Measurements from ENCODE around the gene RYR2.
A peak's percentile ranks its signal among the peaks of the same experiment; 100 is the strongest.
"Not testable (repeated sequence)": the region's sequence is repeated elsewhere in the genome, so short reads cannot be mapped to it uniquely, and the experiment has no call there.

The RYR2 gene

DNA sequence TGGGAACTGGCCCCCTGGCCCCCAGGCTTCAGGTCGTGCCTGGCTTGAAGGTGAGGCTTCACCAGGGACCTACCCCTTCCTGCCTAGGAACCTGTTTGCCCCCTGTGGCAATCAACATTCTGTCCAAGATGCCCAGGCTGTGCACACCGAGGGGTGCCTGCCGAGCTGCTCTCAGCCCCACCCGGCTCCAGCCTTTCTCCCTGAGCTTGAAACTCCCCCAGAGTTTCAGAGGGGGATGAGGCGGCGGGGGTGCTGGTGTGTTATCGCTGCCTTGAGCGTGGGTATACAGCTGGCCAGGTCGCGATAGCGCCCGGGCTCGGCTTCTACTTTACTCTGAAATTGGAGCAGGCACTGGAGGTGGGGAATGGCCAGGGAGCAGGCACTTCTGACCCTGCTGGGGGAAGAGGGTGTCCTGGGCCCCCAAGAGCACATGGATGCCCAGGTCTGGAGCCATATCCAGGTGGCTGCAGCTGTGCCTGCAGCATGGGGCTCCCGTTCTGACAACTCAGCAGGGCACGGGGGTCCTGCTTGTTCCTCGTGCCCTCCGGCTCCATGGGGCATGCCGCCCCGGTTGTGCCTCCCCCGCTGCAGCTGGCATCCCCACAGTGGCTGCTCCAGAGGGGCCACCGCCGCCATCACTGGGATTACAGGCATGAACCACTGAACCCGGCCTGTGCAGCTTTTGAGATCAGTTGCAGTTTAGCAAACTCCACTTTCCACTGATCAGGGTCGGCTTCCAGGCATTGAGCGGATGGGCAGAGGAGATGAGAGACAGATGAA lies 29.8 kb downstream of the RYR2 start:
- FAIRE-seq, result no peak
- no peak for DNase-seq (ENCODE audit: insufficient read length, low spot score)

DNA sequence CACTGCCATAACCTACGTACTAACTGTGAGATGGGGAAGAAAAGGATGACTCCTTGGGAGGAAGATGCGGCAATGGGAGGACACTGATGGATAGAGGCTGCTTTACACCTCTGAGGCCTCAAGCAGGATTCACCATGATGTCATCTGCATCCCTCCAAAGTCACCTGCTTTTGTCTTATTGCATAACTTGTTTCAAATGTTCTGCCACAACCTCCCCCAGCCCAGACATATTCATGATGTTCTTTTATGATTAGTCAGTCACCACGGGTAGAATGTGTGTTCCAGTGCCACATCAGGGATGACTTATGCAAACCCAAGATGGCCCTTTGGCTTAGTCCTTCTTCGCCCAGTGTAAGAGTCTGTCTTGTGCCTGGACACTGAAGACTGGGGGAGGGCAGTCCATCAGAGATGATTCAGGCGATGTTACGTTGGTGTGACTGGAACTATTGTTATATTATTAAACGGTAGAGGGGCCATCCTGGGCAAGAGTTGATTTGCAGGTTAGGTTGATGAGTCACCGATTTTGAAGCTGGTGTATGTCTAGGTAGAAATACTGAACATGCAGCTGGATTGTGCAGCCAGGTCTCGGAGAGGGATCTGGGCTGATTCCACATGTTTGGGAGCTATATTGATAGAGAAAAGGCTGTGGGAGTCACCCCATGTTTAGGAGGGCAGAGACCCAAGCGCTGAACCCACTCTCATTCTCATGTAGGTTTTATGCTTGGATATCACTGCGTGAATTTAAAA lies 32.6 kb downstream of the RYR2 start:
- FAIRE-seq (no peak), DNase-seq (ENCODE audit: insufficient read length, low spot score) (no peak)

DNA sequence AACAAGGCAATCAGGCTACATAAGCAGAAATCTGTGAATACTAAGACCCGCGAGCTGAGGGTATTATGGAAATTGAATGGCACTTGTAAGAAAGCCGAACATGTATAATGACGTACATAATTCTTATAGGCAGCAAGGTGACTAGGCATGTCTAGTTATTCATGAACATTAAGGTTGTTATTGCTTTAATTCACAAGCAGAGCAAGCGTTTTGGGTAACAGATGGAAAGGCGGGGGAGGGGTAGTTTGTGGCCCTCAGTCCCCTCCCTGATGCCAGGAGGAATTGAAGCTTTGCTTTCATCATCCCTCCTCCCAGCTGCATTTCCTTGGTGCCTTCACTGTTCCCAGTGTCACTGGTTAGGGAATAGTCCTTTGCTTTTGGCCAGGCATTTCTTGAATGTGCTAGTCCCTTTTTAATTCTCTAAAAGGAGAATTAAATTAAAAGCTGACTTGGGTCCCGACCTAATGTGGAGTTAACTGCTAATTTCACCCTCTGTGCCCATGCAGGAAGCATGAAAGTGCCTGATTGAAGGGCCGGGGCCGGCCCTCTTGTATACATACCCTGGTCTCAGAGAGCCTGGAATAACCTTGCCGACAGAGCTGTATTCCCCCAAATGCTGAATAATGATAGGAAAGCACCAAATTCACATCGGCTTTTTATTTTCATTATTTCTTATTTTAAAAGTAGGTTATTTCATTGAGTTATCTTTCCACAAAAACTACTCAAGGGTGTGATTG lies 42.5 kb downstream of the RYR2 start:
- DNase-seq (ENCODE audit: insufficient read length, low spot score) (no peak), FAIRE-seq (no peak)

DNA sequence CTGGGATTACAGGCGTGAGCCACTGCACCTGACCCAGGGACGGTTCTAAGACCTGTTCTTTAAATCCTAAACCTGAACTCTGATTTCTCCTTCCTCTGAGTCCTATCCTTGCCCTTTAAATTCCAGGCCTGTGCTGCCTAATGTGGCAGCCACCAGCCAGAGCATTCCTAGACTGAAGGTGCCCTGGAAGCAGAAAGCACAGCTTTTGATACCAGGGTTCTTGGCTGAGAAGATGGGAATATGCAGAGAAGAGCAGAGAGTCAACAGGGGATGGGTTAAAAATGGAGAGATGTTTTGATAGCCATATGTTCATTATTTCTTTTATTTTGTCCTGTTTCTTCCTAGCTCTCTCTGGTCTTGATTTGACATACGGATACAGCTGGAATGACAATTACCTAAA lies 49.7 kb downstream of the RYR2 start:
- no peak for DNase-seq (ENCODE audit: insufficient read length, low spot score)
- FAIRE-seq, result no peak

DNA sequence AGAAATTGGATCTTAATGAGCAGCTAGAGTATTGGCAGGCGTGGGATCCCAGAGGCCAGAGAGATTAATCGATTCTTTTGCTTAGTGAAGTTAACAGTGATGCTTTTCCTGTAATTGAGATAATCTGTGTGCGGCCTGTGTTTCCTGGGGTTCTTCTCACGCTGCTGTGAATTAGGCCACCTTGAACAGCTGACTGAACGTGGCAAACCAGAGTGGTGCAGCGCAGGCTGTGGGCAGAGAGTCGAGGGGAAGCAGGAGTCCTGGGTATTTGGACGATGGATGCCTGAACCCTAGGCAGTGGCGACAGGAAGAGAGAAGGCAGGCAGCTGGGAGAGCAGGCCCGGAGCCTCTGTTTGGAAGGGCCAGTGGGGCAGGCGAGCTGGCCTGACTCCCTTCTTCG lies 51.7 kb downstream of the RYR2 start:
- FAIRE-seq (no peak), DNase-seq (ENCODE audit: insufficient read length, low spot score) (no peak)

DNA sequence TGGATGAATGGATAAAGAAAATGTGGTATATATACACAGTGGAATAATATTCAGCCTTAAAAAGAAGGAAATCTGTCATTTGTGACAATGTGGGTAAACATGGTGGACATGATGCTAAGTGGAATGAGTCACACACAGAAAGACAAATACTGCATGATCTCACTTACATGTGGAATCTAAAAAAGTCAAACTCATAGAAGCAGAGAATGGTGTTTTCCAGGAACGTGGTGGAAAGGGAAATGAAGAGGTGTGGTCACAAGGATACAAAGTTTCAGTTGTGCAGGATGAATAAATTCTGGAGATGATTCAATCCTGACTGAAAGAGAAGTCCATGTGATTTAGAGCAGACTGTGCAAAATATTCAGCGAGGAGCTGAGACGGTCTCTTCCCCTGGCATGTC lies 56.6 kb downstream of the RYR2 start:
- DNase-seq (ENCODE audit: insufficient read length, low spot score) (no peak), FAIRE-seq (no peak)

DNA sequence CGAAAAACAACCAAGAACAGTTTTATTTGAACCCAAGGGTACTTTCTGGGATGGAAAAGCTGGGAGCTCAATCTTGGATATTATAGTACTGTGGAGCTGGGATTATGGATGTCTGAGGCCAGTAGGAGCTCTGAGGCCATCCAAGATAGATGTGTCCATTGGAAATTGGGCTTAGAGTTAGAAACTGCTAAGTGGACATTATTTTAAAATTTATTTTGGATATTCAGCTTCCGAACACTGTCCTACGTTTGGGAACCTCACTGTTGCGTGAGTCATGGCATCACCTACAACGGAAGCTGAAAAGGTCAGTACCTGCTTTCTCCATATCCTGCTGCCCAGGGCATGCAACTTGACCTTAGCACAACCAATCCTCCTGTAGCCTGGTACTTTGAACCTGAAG lies 61.0 kb downstream of the RYR2 start:
- no peak for DNase-seq (ENCODE audit: insufficient read length, low spot score)
- FAIRE-seq, result no peak

DNA sequence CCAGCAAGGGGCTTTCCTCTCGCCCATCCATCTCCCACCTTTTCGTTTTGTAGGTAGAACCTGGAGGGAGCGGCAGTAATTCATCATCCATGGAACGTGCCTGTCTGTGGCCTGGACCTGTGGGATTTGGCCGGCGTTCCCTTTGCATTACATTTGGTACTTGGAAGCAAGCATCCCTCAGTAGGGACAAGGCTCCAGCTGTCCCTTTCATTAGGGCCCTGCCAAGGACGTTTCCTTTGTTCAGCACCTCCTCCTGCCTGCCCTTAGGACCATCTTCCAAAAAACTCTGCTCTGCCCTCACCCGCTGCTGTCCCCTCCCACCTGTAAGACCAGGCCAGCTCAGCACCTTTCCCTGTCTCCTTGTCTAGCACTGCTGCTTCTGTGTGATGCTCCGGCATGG lies 62.1 kb downstream of the RYR2 start:
- DNase-seq (ENCODE audit: insufficient read length, low spot score) (no peak), FAIRE-seq (no peak)

DNA sequence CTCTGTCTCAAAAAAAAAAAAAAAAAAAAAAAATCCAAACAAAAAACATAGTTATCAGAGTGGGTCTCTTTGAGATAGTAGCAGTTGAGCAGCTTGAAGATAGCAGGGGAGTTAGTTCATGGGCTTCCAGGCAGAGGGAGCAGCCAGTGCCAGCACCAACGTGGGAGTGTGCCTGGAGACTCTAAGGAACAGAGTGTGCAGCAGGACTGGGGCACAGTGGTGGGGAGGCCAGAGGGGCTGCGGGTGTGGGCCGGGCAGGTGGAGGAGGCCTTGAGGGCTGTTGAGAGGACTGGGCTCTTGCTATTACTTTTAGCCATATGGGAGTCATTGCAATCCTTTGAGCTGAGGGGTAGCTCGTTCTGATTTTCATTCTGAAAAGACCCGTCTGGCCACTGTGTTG lies 63.8 kb downstream of the RYR2 start:
- no peak for DNase-seq (ENCODE audit: insufficient read length, low spot score)
- FAIRE-seq, result no peak

DNA sequence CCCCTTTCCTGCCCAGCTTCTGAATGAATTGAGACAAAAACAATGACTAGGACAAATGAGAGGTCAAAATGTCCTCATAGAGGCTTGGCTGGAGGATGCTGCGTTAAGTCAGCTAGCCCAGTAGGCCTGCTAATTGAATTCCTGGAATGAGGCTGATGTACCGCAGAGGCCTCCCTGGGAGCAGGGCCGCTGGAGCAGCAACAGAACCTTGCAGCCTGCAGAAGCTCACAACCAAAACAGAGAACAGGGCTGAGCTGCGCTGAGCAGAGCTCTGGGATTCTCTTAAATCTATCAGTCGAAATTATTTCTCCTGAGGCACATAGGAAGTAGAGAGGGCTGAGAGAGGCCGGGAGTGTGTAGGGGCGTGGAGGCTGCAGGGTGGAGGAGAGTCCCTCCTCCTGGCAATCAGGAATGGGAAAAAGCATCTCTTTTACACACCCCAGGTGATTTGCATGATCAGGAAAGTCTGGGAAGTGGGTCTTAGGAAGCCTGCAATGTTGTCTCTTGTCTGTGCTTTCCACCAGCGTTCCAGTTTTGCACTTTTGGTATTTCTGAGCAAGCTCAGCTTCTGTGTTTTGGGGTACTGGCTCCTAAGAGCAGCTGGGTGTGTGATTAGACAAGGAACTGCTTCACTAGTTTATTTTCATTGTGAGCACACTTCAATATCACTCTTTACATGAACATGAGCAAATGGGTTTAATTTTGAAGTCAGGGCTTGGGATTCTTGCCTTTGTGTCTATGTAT lies 66.5 kb downstream of the RYR2 start:
- DNase-seq (ENCODE audit: insufficient read length, low spot score) (no peak), FAIRE-seq (no peak)

DNA sequence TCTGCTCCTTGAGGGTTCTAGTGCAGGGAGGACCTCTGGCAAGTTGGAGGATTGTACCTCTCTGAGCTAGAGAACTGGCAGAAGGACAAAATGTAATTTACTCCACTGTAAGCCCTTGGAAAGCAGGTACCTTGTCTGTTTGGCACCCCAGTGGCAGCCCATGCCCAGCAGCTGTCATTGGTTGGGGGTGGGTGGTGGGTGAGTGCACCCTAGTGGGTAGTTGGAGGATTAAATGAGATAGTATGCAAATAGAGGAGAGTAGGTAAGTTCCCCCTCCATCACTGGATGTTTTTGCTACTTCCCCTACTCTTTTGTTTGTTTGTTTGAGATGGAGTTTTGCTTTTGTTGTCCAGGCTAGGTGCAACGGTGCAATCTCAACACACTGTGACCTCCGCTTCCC lies 69.8 kb downstream of the RYR2 start:
- DNase-seq (ENCODE audit: insufficient read length, low spot score) (no peak), FAIRE-seq (no peak)

DNA sequence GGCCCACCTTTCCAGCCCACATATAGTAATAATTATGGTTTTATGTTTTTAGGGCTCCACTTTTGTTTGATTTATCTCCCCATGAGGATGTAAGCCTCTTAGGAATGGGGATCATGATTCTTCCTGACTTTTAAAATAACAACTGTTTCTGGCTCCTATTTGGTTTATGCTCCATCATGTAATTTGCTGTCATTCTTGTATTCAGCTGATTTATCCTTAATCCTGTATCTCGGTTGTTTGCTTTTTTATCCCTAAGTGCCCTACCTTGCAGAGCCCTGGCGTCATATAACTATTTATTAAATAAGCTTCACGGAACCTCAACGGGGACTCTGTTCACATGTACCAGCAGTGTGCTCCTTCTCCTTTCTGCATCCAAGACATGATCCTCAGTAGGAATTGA lies 70.7 kb downstream of the RYR2 start:
- no peak for DNase-seq (ENCODE audit: insufficient read length, low spot score)
- FAIRE-seq, result no peak

DNA sequence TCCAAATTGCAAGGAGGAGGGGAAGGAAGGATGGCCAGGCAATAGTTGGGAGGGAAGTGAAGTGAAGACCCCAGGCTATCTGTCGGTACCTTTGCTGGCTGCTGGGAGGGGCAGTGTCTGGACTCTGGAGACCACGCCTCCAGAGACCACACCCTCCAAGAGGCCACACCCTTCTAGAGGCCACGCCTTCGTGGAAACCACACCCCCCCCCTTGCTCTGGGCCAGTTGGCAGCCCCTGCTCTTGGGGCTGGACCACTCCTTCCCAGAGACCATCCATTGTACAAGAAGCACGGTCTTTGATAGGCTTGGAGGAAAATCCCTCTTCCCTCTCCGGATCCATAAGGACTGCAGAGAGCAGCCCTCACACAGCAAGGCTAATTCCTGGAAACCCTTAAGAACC lies 73.1 kb downstream of the RYR2 start:
- no peak for FAIRE-seq
- DNase-seq (ENCODE audit: insufficient read length, low spot score), result no peak

DNA sequence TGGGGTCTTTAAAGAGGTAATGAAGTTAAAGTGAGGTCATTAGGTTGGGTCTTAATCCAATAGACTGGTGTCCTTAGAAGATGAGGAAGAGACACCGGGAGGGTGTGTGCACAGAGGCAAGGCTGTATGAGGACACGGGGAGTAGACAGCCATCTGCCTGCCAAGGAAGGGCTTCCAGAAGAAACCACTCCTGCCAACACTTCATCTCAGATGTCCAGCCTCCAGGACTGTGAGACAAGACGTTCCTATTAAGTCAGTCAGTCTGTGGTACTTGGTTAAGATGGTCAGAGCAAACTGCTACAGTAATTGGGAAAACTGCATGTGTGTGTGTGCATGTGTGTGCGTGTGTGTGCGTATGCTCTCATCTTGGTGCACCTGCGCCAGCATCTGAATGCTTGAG lies 77.1 kb downstream of the RYR2 start:
- FAIRE-seq (no peak), DNase-seq (ENCODE audit: insufficient read length, low spot score) (no peak)

DNA sequence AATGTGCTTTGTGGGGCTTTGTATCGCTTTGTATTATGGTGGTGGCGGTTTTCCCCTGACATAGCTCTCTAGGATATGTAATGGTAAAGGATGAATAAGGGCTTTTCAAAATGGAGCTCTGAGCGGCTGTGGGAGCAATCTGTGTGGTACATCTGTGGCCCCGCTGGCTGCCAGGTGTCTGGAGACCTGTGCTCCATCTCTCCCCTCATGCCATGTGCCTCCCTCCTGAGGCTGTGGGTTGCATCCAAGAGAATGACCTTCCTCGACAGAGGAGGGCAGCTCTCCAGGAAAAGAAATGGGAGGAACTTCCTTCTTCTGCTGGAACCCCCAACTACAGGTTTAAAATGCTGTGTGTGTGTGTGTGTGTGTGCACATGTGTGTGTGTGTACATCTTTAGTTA lies 78.7 kb downstream of the RYR2 start:
- no peak for FAIRE-seq
- DNase-seq (ENCODE audit: insufficient read length, low spot score), result no peak

DNA sequence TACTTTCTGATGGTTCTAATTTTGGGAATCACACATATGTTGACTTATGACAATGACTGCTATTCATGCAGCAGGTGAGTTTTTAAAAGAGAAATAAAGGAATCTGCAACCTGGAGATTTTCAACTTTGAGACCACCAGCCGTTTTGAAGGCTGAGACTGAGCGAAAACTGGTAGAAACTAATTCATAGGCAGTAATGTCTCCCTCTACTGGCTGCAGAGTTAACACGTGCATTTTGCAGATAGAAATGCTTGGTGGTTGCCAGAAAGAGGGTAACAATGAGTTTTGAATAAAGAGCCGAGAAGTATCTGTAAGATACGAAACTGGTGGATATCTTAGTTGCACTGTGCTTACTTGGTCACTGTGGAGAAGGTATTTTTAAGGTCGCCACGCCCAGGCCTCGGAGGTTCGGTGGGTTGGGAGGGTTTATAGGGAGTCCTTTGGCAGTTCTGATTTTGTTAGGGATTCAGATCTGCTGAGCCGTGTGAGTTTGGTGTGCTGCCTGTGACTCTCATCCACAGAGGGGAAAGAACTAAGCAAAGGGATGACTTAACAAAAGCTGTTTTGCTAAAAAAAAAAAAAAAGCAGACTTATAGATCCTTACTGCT lies 83.0 kb downstream of the RYR2 start:
- peak; percentile 12 for DNase-seq (ENCODE audit: insufficient read length, low spot score)

DNA sequence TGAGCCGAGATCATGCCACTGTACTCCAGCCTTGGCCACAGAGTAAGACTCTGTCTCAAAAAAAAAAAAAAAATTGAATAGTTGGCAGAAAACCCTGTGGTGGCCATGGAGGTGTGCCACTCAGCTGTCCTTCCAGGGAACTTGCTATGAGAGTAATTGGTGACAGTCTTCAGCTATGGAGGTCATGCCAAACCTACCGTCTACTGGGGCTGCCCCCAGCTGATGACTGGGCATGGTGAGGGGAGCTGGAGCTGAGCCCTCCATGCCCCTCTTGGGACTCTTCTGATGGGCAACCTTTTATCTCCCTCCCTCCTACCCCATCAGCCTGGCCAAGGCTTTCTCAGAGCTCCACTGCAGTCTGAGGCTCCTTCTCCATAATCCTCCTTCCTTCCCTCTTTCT lies 84.2 kb downstream of the RYR2 start:
- FAIRE-seq (no peak), DNase-seq (ENCODE audit: insufficient read length, low spot score) (no peak)

More for the DNA sequence above, 83.0 kb downstream of the RYR2 start:
- no peak for FAIRE-seq

DNA sequence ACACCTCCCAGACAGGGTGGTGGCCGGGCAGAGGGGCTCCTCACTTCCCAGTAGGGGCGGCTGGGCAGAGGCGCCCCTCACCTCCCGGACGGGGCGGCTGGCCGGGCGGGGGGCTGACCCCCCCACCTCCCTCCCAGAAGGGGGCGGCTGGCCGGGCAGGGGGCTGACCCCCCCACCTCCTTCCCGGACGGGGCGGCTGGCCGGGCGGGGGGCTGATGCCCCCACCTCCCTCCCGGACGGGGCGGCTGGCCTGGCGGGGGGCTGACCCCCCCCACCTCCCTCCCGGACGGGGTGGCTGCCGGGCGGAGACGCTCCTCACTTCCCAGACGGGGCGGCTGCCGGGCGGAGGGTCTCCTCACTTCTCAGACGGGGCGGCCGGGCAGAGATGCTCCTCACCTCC lies 85.3 kb downstream of the RYR2 start:
- not testable (repeated sequence) for DNase-seq (ENCODE audit: insufficient read length, low spot score); FAIRE-seq

DNA sequence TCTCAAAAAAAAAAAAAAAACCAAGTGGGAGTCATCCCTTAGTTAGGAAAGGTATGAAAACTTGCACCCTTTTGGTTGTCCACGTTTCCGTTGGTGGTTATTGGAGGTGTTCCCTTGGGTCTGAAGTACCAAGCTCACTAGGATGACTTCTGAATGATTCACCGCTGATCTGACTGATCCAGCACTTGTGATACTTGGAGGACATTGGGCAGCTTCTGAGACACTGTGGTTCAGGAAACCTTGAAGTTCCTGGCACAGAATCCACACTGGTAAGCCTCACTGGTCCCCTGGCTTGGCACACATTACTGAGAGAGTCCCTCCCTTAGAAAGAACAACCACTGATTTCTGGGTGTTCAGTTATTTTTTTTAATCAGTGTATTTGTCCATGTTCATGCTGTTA lies 91.9 kb downstream of the RYR2 start:
- DNase-seq (ENCODE audit: insufficient read length, low spot score) (no peak), FAIRE-seq (no peak)

DNA sequence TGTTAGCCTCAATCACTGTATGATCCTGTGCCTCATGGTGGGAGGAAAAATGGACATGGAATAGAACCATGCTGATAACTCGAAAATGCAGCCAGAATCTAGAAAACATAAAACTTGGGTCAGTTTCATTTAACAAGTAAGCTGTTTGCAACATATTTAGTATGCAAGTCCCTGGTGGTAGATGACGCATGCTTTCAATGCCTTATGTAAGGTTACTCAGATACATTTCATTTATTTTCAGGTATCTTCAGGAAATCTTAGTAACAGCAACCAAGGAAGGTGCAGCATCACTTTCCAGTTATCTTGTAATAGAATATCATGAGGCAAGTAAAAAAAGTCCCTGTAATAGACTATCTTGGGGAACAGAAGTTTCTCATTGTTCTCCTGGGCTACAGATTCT lies 92.9 kb downstream of the RYR2 start:
- DNase-seq (ENCODE audit: insufficient read length, low spot score) (no peak), FAIRE-seq (no peak)

DNA sequence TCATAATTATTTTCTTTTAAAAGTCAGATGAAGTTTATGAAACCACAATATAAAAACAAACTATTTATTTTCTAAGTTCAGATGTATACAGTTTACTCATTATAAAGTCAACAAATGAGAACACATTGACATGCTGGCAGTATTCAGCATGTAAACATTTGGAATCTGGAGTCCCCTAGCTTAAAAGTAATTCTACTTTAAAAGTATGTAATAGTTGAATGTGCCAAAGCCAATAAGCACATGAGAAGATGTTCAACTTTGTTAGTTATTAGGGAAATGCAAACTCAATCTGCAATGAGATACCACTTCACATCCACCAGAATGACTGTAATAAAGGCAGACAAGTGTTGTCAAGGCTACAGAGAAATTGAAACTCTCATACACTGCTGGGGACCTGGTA lies 96.6 kb downstream of the RYR2 start:
- no peak for FAIRE-seq
- DNase-seq (ENCODE audit: insufficient read length, low spot score), result no peak
